Fibroblast of gingiva (primary cell): ENCODE data around the gene LHPP.
A peak's percentile ranks its signal among the peaks of the same experiment; 100 is the strongest.

Source experiments
- DNase-seq: peaks from one replicate; pipeline ENCODE4 v3.0.0-alpha.2; 2011; ENCODE audit warnings: low read depth

The LHPP gene

GRCh38 chr10:124521429-124521871 lies 59.8 kb downstream of the LHPP start:
- no peak for DNase-seq

GRCh38 chr10:124522131-124522932 lies 60.7 kb downstream of the LHPP start:
- no peak for DNase-seq

GRCh38 chr10:124522933-124523871 lies 61.6 kb downstream of the LHPP start:
- no peak for DNase-seq

GRCh38 chr10:124523901-124524300 lies 62.3 kb downstream of the LHPP start:
- DNase-seq, result no peak

DNA sequence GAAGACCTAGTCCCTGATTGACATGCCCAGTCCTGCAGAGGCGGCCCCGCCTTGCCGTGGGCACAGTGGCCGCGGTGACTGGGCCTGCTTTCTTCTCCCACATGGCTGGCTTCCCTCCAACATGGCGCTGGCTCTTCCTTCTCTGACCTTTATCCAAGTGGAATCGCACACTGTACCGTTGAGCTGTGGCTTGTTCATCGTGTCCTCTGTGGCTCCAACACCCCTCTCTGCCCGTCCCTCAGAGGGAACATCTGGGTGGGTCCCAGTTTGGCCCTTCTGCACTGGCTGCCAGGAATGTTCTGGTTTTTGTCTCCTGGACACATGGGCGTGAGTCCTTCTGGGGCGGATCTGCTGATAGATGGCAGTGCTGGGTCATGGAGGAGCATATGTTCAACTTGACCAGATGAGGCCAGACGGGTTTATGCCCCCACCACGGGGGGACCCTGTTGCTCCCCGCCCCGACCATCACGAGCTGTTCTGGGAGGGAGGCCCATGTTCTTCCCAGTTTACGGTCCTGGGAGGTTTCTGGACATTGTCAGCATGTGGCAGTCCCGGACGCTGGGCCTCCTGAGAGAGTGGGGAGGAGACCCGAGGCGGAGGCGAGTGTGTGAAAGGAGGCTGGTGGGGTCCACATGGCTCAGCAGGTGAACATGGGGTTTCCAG lies 63.5 kb downstream of the LHPP start:
- peak; percentile 33 for DNase-seq

DNA sequence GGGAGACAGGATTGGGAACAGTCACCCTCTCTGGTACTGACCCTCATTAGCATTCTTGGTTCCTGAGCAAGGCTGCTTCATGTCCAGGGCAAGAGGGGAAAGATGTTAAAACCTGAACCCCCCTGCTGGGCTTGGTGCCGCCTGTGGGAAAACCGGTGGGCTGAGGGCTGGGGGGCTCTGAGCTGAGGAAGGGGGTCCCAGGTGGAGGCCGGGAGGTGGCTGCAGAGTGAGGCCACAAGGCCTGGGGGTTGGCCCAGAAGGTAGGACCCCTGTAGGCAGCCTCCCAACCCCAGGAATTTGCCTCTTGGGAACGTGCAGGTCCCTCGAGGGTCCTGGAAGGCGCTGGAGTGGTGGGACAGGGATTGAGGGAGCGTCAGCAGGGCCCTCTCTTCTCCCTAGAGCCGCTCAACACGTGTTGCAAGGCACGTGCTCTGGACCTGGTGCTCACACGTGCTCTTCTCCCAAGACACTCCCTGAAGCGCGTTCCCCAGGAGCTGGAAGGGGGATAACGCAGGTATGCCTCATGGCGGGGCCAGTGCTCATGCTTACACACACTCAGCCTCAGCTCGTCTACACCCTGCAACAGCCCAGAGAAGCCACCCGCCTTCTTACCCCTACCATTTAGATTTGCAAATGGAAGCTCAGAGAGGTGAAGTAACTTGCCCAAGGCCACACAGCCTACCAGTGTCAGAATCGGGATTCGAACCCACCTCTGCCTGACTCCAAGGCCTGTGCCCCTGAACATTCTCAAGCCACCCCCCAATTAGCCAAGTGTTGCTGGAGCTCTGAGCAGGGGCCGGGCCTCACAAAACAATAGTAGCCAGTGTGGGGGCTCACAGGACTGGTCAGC lies 64.4 kb downstream of the LHPP start:
- DNase-seq, result no peak

DNA sequence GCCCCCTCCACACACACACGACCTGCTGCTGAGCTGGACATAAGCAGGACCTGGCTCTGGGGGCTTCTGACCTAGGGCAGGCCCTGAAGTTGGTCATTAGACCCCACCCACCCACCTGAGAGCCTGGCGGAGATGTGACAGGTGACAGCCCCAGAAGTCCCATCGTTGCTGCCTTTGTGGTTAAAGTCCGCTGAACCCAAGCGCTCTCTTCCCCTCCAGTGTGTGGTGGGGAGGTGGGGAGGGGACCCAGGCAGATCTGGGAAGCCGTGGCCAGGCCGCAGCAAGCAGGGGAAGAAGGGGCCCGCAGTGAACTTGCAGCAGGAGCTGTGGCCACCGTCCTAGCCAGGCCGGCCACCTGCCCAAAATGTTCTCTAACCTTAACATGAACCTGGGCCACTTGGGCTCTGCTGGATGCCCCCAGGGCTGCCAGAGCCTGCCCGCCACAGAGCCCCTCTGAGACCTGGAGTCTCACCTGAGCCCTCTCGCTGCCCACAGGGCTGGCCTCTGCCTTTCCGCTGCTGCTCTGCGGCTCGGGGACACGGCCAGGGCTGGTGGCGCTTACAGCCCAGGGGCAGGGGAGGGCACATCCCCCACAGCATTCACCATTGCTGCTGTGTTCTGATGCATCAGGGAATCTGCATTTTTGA lies 65.1 kb downstream of the LHPP start:
- no peak for DNase-seq

DNA sequence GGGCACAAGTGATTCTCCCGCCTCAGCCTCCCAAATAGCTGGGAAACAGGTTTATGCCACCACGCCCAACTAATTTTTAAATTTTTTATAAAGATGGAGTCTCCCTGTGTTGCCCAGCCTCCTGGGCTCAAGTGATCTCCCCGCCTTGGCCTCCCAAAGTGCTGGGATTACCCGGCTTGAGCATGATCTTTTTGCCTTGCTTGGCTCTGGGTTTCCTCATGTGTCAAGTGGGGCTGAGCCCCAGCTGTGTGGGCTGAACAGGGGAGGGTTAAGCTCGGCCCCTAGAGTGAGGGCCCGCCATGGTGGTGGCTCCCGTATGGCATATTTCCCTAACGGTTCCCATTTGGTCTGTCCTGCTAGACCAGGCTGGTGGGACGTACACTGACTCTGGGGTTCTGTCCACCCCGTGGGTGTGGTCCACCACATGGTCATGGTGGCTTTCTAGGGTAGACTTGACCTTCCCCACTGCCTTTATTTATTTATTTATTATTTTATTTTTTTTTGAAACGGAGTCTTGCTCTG lies 66.3 kb downstream of the LHPP start:
- DNase-seq, result no peak

GRCh38 chr10:124529661-124530214 lies 68.1 kb downstream of the LHPP start:
- DNase-seq, result no peak

DNA sequence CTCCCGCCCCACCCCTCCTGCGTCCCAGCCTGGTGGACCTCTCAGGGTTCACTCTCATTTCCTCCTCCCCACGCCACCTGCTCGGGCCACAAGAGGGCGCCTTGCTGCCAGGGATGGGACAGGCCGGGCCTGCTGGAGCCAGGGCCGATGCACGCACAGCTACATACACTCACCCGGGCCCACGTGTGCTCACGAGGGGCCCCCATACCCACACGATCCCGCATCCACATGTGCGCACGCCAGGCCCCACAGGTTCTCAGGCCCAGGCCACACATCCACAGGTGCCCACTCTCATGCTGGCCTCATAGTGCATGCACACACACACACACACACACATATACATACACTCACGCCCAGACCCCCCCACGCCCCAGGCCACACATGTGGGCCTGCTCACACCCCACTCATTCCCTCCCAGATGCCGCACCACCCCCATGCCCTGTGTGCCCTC lies 68.6 kb downstream of the LHPP start:
- peak; percentile 74 for DNase-seq

GRCh38 chr10:124530816-124531215 lies 69.2 kb downstream of the LHPP start:
- DNase-seq, result no peak

GRCh38 chr10:124532106-124532641 lies 70.6 kb downstream of the LHPP start:
- no peak for DNase-seq

- no peak for DNase-seq
These were observed 71.2 kb downstream of the LHPP start for GRCh38 chr10:124532788-124533187.

DNA sequence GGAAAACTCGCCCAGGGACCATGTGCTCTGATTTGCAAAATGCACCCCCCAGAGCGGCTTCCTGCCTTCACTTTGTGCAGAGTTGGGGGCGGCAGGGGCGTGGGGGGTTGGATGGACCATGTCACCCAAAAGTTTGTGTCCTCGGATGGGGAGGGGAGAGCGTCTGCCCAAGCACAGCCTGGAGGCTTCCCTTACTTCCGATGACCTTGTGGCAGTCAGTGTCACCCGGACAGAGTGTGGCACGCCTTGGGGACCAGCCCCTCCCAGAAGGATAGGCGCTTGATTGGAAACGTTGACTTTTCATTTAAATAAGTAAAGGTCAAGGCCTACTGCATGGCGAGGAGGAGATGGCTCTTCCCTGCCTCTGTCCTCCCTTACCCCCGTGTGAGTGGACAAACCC lies 71.6 kb downstream of the LHPP start:
- no peak for DNase-seq

- DNase-seq, result no peak
These were observed 72.7 kb downstream of the LHPP start for GRCh38 chr10:124534231-124534798.

GRCh38 chr10:124534826-124535601 lies 73.4 kb downstream of the LHPP start:
- DNase-seq, result no peak

GRCh38 chr10:124535731-124536495 lies 74.3 kb downstream of the LHPP start:
- DNase-seq, result no peak

GRCh38 chr10:124536496-124537050 lies 75.0 kb downstream of the LHPP start:
- no peak for DNase-seq
